ENCODE data around the gene EDAR. TPM values are rescaled to one million over a fixed set of nuclear protein-coding genes. Genes with fewer than 3 reads are reported as not detected.

The EDAR gene
- total RNA-seq, 4 donors from 2014 or later = not detected

- no peak overlapping the region for H3K4me3 ChIP-seq
- intact Hi-C loops (cut with DNase I; ENCODE audit: low total_unique reads) = no loop called here
- in situ Hi-C loops (cut with MboI; ENCODE audit: low sequenced_read_pairs in 4 of 4) = no loop called here
- H3K27ac ChIP-seq = no peak overlapping the region
- H3K36me3 ChIP-seq = no peaks in the 10 kb centered on the region
- TF ChIP-seq POLR2A (IDR thresholded peaks at IDR 0.05) (no peak), CTCF (IDR thresholded peaks at IDR 0.05 in 4 of 5, conservative IDR thresholded peaks at IDR 0.05 in 1 of 5) (no peak)
- ATAC-seq (no peak), DNase-seq (no peak)
- H3K27me3 ChIP-seq = no peaks in the 10 kb centered on the region
- no peaks in the 10 kb centered on the region for H3K9me3 ChIP-seq
- no peaks in the 10 kb centered on the region for H3K4me1 ChIP-seq
Measured at GRCh38 chr2:109006971-109007370, 18.0 kb upstream of the EDAR start.

DNA sequence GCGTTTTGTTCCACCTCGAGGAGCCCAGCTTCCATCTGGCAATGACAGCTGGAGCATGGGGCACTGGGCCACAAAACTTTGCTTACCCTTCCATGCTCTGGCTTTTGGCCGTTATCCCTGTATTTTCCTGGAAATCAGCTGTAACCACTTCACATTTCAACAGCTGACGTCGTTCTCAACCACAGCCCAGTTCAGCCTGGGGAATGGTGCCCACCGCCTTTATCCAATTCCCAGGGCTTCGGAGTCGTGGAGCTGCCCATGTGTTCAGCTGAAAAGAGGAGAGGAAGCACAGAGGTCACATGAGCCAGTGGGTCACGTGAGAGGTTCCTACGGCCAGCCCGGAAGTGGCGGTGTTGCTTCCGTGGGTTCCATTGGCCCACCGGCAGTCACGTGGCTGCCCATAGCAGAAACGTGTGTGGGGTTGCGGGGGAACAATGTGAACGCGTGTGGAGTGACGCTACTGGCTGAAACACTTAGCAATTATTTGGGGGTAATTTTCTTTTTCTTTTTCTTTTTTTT lies 16.7 kb upstream of the EDAR start:
- ATAC-seq (no peak), DNase-seq (peak in 1 of 2 donors; percentile 14)
- Histone ChIP-seq H3K36me3 (no peaks in the 10 kb centered on the region), H3K27ac (no peak overlapping the region), H3K9me3 (no peaks in the 10 kb centered on the region), H3K4me3 (no peak overlapping the region), H3K27me3 (no peaks in the 10 kb centered on the region), H3K4me1 (no peaks in the 10 kb centered on the region)
- intact Hi-C loops (cut with DNase I; ENCODE audit: low total_unique reads) = no loop called here
- TF ChIP-seq POLR2A (IDR thresholded peaks at IDR 0.05) (no peak), CTCF (IDR thresholded peaks at IDR 0.05 in 4 of 5, conservative IDR thresholded peaks at IDR 0.05 in 1 of 5) (no peak)
- in situ Hi-C loops (cut with MboI; ENCODE audit: low sequenced_read_pairs in 4 of 4) = no loop called here

DNA sequence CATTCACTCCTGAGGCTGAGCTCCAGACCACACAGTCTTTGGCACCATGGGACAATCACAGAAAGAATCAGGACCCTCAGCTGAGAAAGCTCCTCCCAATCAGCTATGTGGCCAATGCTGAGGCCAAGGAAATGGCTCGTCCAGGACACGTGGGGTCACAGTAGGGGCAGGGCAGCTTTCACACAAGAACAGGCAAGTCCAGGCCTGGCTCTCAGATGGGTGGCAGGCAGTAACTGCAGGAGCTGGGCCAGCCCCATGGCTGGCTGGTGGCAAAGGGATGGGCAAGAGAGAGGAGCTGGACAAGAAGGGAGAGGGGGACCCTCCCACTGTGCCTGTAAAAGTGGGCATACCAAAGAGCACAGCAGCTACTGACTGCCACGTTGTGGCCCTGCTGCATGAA lies 12.2 kb upstream of the EDAR start:
- H3K36me3 ChIP-seq = no peaks in the 10 kb centered on the region
- no peaks in the 10 kb centered on the region for H3K9me3 ChIP-seq
- no peak overlapping the region for H3K4me3 ChIP-seq
- DNase-seq (no peak), ATAC-seq (no peak)
- no peaks in the 10 kb centered on the region for H3K4me1 ChIP-seq
- in situ Hi-C loops (cut with MboI; ENCODE audit: low sequenced_read_pairs in 4 of 4) (no loop called here), intact Hi-C loops (cut with DNase I; ENCODE audit: low total_unique reads) (no loop called here)
- H3K27me3 ChIP-seq = no peaks in the 10 kb centered on the region
- TF ChIP-seq CTCF (IDR thresholded peaks at IDR 0.05 in 4 of 5, conservative IDR thresholded peaks at IDR 0.05 in 1 of 5) (no peak), POLR2A (IDR thresholded peaks at IDR 0.05) (no peak)
- H3K27ac ChIP-seq = no peak overlapping the region

DNA sequence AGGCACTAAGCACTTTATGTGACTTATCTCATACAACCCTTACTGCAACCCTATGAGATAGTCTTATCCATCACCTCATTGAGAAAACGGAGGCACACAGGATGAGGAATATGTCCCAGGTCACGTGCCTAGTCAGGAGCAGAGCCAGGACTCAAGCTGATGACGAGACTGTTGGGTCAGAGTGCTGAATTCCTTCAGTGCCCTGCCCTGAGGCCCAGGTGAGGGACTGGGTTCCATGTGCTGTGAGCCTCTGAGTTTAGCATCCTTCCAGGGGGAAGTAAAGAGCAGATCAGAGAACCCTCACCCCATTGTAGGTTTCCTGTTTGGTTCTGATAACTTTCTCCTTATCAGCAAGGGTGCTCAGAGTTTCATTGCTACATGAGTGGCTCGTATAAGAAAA lies 11.7 kb upstream of the EDAR start:
- ATAC-seq = no peak
- TF ChIP-seq POLR2A (IDR thresholded peaks at IDR 0.05) = no peak
- TF ChIP-seq CTCF (IDR thresholded peaks at IDR 0.05 in 4 of 5, conservative IDR thresholded peaks at IDR 0.05 in 1 of 5) = no peak

GRCh38 chr2:108998911-108999310 lies 9.9 kb upstream of the EDAR start:
- H3K4me1 ChIP-seq = no peaks in the 10 kb centered on the region
- no peak overlapping the region for H3K27ac ChIP-seq
- no peak for TF ChIP-seq CTCF (IDR thresholded peaks at IDR 0.05 in 4 of 5, conservative IDR thresholded peaks at IDR 0.05 in 1 of 5)
- no peak for TF ChIP-seq POLR2A (IDR thresholded peaks at IDR 0.05)
- ATAC-seq (no peak), DNase-seq (no peak)
- H3K4me3 ChIP-seq = no peak overlapping the region
- no peaks in the 10 kb centered on the region for H3K36me3 ChIP-seq
- intact Hi-C loops (cut with DNase I; ENCODE audit: low total_unique reads) (no loop called here), in situ Hi-C loops (cut with MboI; ENCODE audit: low sequenced_read_pairs in 4 of 4) (no loop called here)
- H3K27me3 ChIP-seq = no peaks in the 10 kb centered on the region
- H3K9me3 ChIP-seq = no peaks in the 10 kb centered on the region

More for the DNA sequence above, 11.7 kb upstream of the EDAR start:
- in situ Hi-C loops (cut with MboI; ENCODE audit: low sequenced_read_pairs in 4 of 4) = no loop called here
- Histone ChIP-seq H3K9me3 (no peaks in the 10 kb centered on the region), H3K27me3 (no peaks in the 10 kb centered on the region), H3K27ac (no peak overlapping the region), H3K36me3 (no peaks in the 10 kb centered on the region), H3K4me1 (no peaks in the 10 kb centered on the region), H3K4me3 (no peak overlapping the region)
- no peak for DNase-seq
- intact Hi-C loops (cut with DNase I; ENCODE audit: low total_unique reads) = no loop called here

Data from gastrocnemius medialis (tissue), 4 donors.